Osteocyte (in vitro differentiated cells): ENCODE results near the gene CD59. TPM values are rescaled to one million over a fixed set of nuclear protein-coding genes. Genes with fewer than 3 reads are reported as not detected.

Experiments used
- DNase-seq: peaks from one replicate; pipeline ENCODE4 v3.0.0; 2021; ENCODE audit warnings: mixed read lengths; ENCODE audit not compliant: unreplicated experiment; ENCODE audit errors: extremely low spot score
- H3K27ac Mint-ChIP-seq: one replicate; pipeline ENCODE4 v1.8.0; 2021; ENCODE audit warnings: mild to moderate bottlenecking, mixed read lengths; ENCODE audit not compliant: unreplicated experiment
- H3K27me3 Mint-ChIP-seq: one replicate; pipeline ENCODE4 v1.8.0; 2021; ENCODE audit warnings: mixed read lengths; ENCODE audit not compliant: unreplicated experiment
- H3K36me3 Mint-ChIP-seq: one replicate; pipeline ENCODE4 v1.8.0; 2021; ENCODE audit warnings: mixed read lengths; ENCODE audit not compliant: unreplicated experiment
- H3K4me1 Mint-ChIP-seq: one replicate; pipeline ENCODE4 v1.8.0; 2021; ENCODE audit warnings: mixed read lengths; ENCODE audit not compliant: unreplicated experiment
- H3K4me3 Mint-ChIP-seq: one replicate; pipeline ENCODE4 v1.8.0; 2021; ENCODE audit warnings: mild to moderate bottlenecking, moderate library complexity, mixed read lengths; ENCODE audit not compliant: unreplicated experiment
- H3K9me3 Mint-ChIP-seq: one replicate; pipeline ENCODE4 v1.8.0; 2021; ENCODE audit warnings: mixed read lengths; ENCODE audit not compliant: unreplicated experiment
- total RNA-seq: library from RNA; stranded (reverse); gene quantifications from 2 replicates; pipeline ENCODE4 v1.2.1, GENCODE V29; 2021
- TF ChIP-seq, protein P1 (sequence below): fragments of 200-600 bp; sonication (generic); IDR thresholded peaks from 2 replicates; pipeline ENCODE4 v1.5.0; 2021; ENCODE audit warnings: antibody characterized with exemption, mild to moderate bottlenecking, moderate library complexity

CD59 gene
- total RNA-seq, 1 donor from 2014 or later: 857 TPM

DNA sequence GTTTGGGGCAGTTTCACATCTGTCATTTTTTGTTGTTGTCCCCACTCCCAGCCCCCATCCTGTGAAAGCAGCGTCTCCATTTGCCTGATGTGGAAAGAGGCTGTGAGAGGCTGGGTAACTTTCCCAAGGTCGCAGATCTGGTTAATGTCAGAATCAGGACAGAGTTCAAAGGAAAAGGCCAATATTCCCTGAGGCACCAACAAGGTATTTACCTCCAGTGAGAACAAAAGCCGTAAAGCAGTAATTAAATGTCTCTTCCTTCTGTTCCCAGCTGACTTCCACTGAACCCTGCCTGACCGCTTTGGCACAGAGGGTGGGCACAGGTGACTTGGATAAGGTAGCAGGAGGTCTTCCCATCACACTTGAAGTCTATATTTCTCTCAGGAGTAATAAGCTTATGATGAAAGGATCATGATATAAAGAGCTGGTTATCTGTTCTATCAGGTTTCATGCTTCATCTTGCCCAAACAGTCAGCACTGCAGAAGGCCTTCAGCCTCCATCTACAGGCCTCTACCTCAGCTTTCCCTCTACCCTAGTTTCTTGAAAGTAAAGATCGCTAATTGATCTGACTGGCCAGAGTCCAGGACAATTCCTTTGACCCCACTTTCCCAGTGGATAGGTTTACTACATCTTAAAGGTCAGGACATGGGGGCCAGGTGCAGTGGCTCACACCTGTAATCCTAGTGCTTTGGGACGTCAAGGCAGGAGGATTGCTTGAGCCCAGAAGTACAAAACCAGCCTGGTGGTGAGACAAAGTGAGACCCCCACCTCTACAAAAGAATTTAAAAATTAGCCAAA lies 45.0 kb downstream of the CD59 start:
- H3K36me3 Mint-ChIP-seq: no peaks in the 10 kb centered on the region
- TF ChIP-seq, protein P1, sequence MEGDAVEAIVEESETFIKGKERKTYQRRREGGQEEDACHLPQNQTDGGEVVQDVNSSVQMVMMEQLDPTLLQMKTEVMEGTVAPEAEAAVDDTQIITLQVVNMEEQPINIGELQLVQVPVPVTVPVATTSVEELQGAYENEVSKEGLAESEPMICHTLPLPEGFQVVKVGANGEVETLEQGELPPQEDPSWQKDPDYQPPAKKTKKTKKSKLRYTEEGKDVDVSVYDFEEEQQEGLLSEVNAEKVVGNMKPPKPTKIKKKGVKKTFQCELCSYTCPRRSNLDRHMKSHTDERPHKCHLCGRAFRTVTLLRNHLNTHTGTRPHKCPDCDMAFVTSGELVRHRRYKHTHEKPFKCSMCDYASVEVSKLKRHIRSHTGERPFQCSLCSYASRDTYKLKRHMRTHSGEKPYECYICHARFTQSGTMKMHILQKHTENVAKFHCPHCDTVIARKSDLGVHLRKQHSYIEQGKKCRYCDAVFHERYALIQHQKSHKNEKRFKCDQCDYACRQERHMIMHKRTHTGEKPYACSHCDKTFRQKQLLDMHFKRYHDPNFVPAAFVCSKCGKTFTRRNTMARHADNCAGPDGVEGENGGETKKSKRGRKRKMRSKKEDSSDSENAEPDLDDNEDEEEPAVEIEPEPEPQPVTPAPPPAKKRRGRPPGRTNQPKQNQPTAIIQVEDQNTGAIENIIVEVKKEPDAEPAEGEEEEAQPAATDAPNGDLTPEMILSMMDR: no peak
- H3K4me1 Mint-ChIP-seq: peaks cover 69% of the 10 kb centered on the region
- H3K9me3 Mint-ChIP-seq: peaks cover 3% of the 10 kb centered on the region
- peak overlapping the region; percentile 65 for H3K4me3 Mint-ChIP-seq
- no peaks in the 10 kb centered on the region for H3K27me3 Mint-ChIP-seq
- no peak for DNase-seq
- H3K27ac Mint-ChIP-seq: peak overlapping the region; percentile 98

DNA sequence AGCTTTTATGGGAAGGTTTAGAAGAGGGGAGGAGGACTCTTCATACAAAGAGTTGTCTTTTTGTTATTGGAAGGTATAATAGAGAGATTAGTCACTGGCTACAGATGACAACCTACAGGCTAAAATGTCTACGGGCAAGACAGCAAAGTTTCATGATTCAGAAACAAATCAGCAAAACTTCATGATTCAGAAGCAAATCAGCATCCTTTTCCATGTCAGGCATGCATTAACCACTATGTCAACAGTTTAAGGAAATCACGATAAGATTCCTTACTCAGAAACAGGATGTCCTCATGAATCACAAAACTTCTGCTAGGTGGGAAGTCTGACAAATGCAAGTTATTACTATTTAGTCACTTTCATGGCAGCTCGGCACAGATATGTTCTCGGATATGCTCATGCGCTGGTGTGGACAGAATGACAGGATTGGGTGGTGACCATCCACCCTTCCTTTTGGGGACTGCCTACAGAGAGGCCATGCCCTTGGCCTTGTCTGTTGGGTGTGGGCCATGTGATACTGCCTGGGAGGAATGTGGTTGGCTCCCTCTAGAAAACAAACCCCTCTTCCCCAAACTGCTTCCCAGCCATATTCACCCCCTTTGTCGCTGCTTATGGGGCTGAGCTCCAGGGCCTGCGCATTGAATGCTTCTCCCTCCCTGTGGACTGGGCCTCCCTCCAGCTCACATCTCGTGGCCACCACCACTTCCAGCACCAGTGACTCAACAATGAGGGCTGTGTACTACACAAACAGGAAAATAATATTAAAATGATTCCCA lies 45.7 kb downstream of the CD59 start:
- Mint-ChIP-seq H3K9me3 (peaks cover 3% of the 10 kb centered on the region), H3K4me3 (peak overlapping the region; percentile 38), H3K4me1 (peaks cover 63% of the 10 kb centered on the region), H3K36me3 (no peaks in the 10 kb centered on the region), H3K27me3 (no peaks in the 10 kb centered on the region), H3K27ac (peak overlapping the region; percentile 98)
- TF ChIP-seq, protein P1: no peak
- no peak for DNase-seq

DNA sequence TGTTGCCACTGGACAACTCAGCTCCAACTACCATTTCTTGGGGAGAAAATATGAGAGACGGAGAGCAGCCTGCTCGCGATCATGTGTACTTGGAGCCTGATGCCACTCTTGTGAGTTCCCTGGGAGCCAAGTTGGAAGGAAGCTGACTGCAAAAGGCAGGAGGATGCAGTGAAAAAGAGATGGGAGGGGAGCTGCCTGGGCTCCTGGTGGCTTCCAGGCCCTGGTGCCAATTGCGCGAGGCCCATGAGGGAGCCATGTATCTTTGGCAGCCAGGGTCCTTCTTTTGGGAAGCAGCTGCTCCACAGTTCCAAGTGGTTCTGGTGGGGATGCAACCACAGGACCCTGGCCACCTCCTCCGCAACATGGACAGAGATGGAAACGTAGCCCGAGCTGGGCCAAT lies 46.7 kb downstream of the CD59 start:
- Mint-ChIP-seq H3K4me1 (peaks cover 53% of the 10 kb centered on the region), H3K4me3 (no peak overlapping the region), H3K27me3 (no peaks in the 10 kb centered on the region), H3K9me3 (peaks cover 3% of the 10 kb centered on the region), H3K36me3 (no peaks in the 10 kb centered on the region), H3K27ac (peak overlapping the region; percentile 98)
- DNase-seq: peak; percentile 72
- TF ChIP-seq, protein P1: no peak

DNA sequence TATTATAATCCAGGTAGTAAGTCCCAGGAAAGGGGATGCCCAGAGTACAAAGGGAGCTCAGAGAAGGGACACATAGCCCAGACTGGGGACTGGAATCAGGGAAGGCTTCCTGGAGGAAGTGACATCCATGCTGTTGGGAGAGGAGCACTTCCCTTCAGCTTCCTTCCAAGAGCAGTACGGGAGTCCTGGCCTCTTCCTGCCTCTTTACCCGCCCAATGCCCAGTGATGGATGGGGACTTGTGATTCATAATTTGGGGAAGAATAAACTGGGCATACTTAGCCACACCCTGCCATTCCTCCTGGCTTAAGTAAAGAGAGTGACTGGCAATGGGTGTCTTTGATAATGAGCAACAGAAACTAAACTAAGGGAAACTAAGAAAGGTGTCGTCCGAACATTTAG lies 47.1 kb downstream of the CD59 start:
- DNase-seq: peak; percentile 21
- Mint-ChIP-seq H3K4me1 (peaks cover 53% of the 10 kb centered on the region), H3K27ac (peak overlapping the region; percentile 98), H3K4me3 (no peak overlapping the region), H3K9me3 (peaks cover 3% of the 10 kb centered on the region), H3K27me3 (no peaks in the 10 kb centered on the region), H3K36me3 (no peaks in the 10 kb centered on the region)
- TF ChIP-seq, protein P1: no peak
